Keratinocyte (primary cell): ENCODE results near the gene ELOVL5. TPM values are rescaled to one million over a fixed set of nuclear protein-coding genes. Genes with fewer than 3 reads are reported as not detected.

Experiments
- DNase-seq: peaks from one replicate; pipeline ENCODE4 v3.0.0-alpha.2; 2011; ENCODE audit warnings: low read depth, missing footprints, low spot score
- FAIRE-seq: peaks from 2 replicates; lab custom pipeline; 2011; peaks lifted over from hg19 to GRCh38; lab: Jason Lieb, UNC
- H2AFZ ChIP-seq: 2 replicates; pipeline ENCODE4 v1.6.0; 2012; ENCODE audit warnings: low read length, control low read depth, inconsistent platforms; ENCODE audit not compliant: control insufficient read depth
- H3K27ac ChIP-seq: 2 replicates; pipeline ENCODE4 v1.5.1; 2011; ENCODE audit warnings: low read length; ENCODE audit not compliant: control insufficient read depth, insufficient read depth
- H3K27me3 ChIP-seq: 3 replicates; pipeline ENCODE4 v1.6.0; 2011; ENCODE audit warnings: low read length; ENCODE audit not compliant: control insufficient read depth, insufficient read depth; ENCODE audit errors: extremely low read depth
- H3K36me3 ChIP-seq, 2 experiments: 2 replicates in 1 of 2; 3 replicates in 1 of 2; pipeline ENCODE4 v1.5.1; 2011; ENCODE audit warnings: low read length in 2 of 2, mild to moderate bottlenecking in 1 of 2; ENCODE audit not compliant: control insufficient read depth in 2 of 2, insufficient read depth in 2 of 2; ENCODE audit errors: extremely low read depth in 1 of 2
- H3K4me1 ChIP-seq: 3 replicates; pipeline ENCODE4 v1.5.1; 2011; ENCODE audit warnings: low read length; ENCODE audit not compliant: control insufficient read depth, insufficient read depth; ENCODE audit errors: extremely low read depth
- H3K4me2 ChIP-seq: 3 replicates; pipeline ENCODE4 v1.6.0; 2011; ENCODE audit warnings: low read depth, low read length; ENCODE audit not compliant: control insufficient read depth, insufficient read depth; ENCODE audit errors: extremely low read depth
- H3K4me3 ChIP-seq, 3 experiments: fragments of 200-600 bp in 1 of 3; sonication (generic) in 1 of 3; 2 replicates in 2 of 3; 3 replicates in 1 of 3; pipeline ENCODE4 v1.5.1; 2011 to 2016; ENCODE audit warnings: low read length in 3 of 3, mild to moderate bottlenecking in 3 of 3, control low read depth in 2 of 3, inconsistent platforms in 1 of 3, low read depth in 1 of 3, mixed read lengths in 1 of 3, mixed run types in 1 of 3, moderate library complexity in 1 of 3; ENCODE audit not compliant: control insufficient read depth in 2 of 3, insufficient read depth in 2 of 3; ENCODE audit errors: extremely low read depth in 1 of 3
- H3K79me2 ChIP-seq: 2 replicates; pipeline ENCODE4 v1.6.0; 2012; ENCODE audit warnings: low read length; ENCODE audit not compliant: control insufficient read depth, insufficient read depth
- H3K9ac ChIP-seq: 3 replicates; pipeline ENCODE4 v1.6.0; 2011; ENCODE audit warnings: low read length; ENCODE audit not compliant: control insufficient read depth, insufficient read depth; ENCODE audit errors: extremely low read depth
- H3K9me1 ChIP-seq: 3 replicates; pipeline ENCODE4 v1.6.0; 2011; ENCODE audit warnings: low read length; ENCODE audit not compliant: control insufficient read depth, insufficient read depth; ENCODE audit errors: extremely low read depth
- H3K9me3 ChIP-seq: 2 replicates; pipeline ENCODE4 v1.5.1; 2012; ENCODE audit warnings: low read depth, low read length; ENCODE audit not compliant: control insufficient read depth
- H4K20me1 ChIP-seq: 3 replicates; pipeline ENCODE4 v1.6.0; 2011; ENCODE audit warnings: low read length; ENCODE audit not compliant: control insufficient read depth, insufficient read depth; ENCODE audit errors: extremely low read depth
- CTCF ChIP-seq, 3 experiments: IDR thresholded peaks in 1 of 3; conservative IDR thresholded peaks in 1 of 3; optimal IDR thresholded peaks in 1 of 3; 2 replicates in 2 of 3; 3 replicates in 1 of 3; pipeline versions ENCODE3 to v1.5.1; 2011; ENCODE audit warnings: low read length in 3 of 3, mild to moderate bottlenecking in 3 of 3, moderate library complexity in 2 of 3, control low read depth in 1 of 3, inconsistent platforms in 1 of 3; ENCODE audit not compliant: insufficient read depth in 2 of 3; ENCODE audit errors: extremely low read depth in 1 of 3
- EZH2 ChIP-seq: IDR thresholded peaks from one replicate; pipeline ENCODE4 v1.6.1; 2012; ENCODE audit warnings: inconsistent platforms, mild to moderate bottlenecking, low read length, moderate library complexity
- dilution Hi-C: fragments of 300-500 bp; cut with MboI; formaldehyde crosslinking; loops from one replicate; pipeline ENCODE4 v1.7.0; 2020; ENCODE audit warnings: low sequenced_read_pairs; ENCODE audit not compliant: extremely low pct_ligation_motif_present
- polyA plus RNA-seq, 5 experiments: library from polyadenylated mRNA; depleted of rRNA in 3 of 5; stranded (reverse) in 3 of 5; stranded (forward) in 1 of 5; unstranded in 1 of 5; fragments of >200 nt; gene quantifications; 1 replicate in 1 of 5; 2 replicates in 3 of 5; 3 replicates in 1 of 5; pipeline versions ENCODE4 v1.2.1 to v1.2.3, GENCODE V29; 2011 to 2012; ENCODE audit warnings: missing spikeins in 2 of 5, low read depth in 1 of 5, low replicate concordance in 1 of 5

ELOVL5 gene
- polyA plus RNA-seq, 1 donor (not counting 4 experiments of a cell fraction or from before 2014, with no cell fraction given), result 66.7 TPM

- H3K9ac ChIP-seq, result no peak overlapping the region
These were observed 66.0 kb downstream of the ELOVL5 start for GRCh38 chr6:53282741-53283140.

GRCh38 chr6:53282234-53282633 lies 66.5 kb downstream of the ELOVL5 start:
- Histone ChIP-seq H3K36me3 (peaks cover 0 to 8% of the 10 kb centered on the region in 2 experiments), H3K4me3 (no peak overlapping the region), H4K20me1 (no peaks in the 10 kb centered on the region), H3K4me2 (no peak overlapping the region), H2AFZ (no peak overlapping the region), H3K9ac (no peak overlapping the region), H3K27ac (no peak overlapping the region), H3K79me2 (no peaks in the 10 kb centered on the region), H3K9me1 (no peaks in the 10 kb centered on the region), H3K9me3 (no peaks in the 10 kb centered on the region), H3K4me1 (no peaks in the 10 kb centered on the region), H3K27me3 (no peaks in the 10 kb centered on the region)
- DNase-seq (no peak), FAIRE-seq (no peak)
- dilution Hi-C loops, result no loop called here
- TF ChIP-seq EZH2, result no peak
- no peak for TF ChIP-seq CTCF (optimal IDR thresholded peaks at IDR 0.05 in 1 of 3, IDR thresholded peaks at IDR 0.05 in 1 of 3, conservative IDR thresholded peaks at IDR 0.05 in 1 of 3; ENCODE audit: extremely low read depth in 1 of 3, insufficient read depth in 2 of 3, low read length in 3 of 3)

More at GRCh38 chr6:53282741-53283140, 66.0 kb downstream of the ELOVL5 start:
- H3K79me2 ChIP-seq, result no peaks in the 10 kb centered on the region
- FAIRE-seq, result no peak
- no peaks in the 10 kb centered on the region for H3K27me3 ChIP-seq
- dilution Hi-C loops, result no loop called here
- TF ChIP-seq CTCF (optimal IDR thresholded peaks at IDR 0.05 in 1 of 3, IDR thresholded peaks at IDR 0.05 in 1 of 3, conservative IDR thresholded peaks at IDR 0.05 in 1 of 3; ENCODE audit: extremely low read depth in 1 of 3, insufficient read depth in 2 of 3, low read length in 3 of 3), result no peak
- no peak for TF ChIP-seq EZH2
- no peaks in the 10 kb centered on the region for H4K20me1 ChIP-seq
- no peaks in the 10 kb centered on the region for H3K4me1 ChIP-seq
- no peak for DNase-seq
- no peaks in the 10 kb centered on the region for H3K9me3 ChIP-seq
- no peak overlapping the region for H3K4me2 ChIP-seq
- H3K27ac ChIP-seq, result no peak overlapping the region
- H2AFZ ChIP-seq, result no peak overlapping the region
- H3K9me1 ChIP-seq, result no peaks in the 10 kb centered on the region
- no peak overlapping the region for H3K4me3 ChIP-seq
- H3K36me3 ChIP-seq, result peaks cover 2 to 13% of the 10 kb centered on the region in 2 experiments
